Measurements from ENCODE around the gene MTR.

MTR gene

GRCh38 chr1:236861560-236862218, 66.6 kb downstream of the MTR start:
- TF ChIP-seq TAF1 (IDR thresholded peaks at IDR 0.05; ENCODE audit: borderline replicate concordance, insufficient read depth, low read length) (no peak), POLR2AphosphoS5 (IDR thresholded peaks at IDR 0.05; ENCODE audit: low read depth, low read length) (no peak), SIN3A (IDR thresholded peaks at IDR 0.05; ENCODE audit: borderline replicate concordance, insufficient read depth, low read length) (no peak), FOXP2 (optimal IDR thresholded peaks at IDR 0.05; ENCODE audit: borderline replicate concordance, extremely low read depth, extremely low read length, insufficient read depth) (no peak)
- TF ChIP-seq, protein P1, sequence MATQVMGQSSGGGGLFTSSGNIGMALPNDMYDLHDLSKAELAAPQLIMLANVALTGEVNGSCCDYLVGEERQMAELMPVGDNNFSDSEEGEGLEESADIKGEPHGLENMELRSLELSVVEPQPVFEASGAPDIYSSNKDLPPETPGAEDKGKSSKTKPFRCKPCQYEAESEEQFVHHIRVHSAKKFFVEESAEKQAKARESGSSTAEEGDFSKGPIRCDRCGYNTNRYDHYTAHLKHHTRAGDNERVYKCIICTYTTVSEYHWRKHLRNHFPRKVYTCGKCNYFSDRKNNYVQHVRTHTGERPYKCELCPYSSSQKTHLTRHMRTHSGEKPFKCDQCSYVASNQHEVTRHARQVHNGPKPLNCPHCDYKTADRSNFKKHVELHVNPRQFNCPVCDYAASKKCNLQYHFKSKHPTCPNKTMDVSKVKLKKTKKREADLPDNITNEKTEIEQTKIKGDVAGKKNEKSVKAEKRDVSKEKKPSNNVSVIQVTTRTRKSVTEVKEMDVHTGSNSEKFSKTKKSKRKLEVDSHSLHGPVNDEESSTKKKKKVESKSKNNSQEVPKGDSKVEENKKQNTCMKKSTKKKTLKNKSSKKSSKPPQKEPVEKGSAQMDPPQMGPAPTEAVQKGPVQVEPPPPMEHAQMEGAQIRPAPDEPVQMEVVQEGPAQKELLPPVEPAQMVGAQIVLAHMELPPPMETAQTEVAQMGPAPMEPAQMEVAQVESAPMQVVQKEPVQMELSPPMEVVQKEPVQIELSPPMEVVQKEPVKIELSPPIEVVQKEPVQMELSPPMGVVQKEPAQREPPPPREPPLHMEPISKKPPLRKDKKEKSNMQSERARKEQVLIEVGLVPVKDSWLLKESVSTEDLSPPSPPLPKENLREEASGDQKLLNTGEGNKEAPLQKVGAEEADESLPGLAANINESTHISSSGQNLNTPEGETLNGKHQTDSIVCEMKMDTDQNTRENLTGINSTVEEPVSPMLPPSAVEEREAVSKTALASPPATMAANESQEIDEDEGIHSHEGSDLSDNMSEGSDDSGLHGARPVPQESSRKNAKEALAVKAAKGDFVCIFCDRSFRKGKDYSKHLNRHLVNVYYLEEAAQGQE (IDR thresholded peaks at IDR 0.05; ENCODE audit: insufficient read depth in 1 of 2, low read depth in 2 of 2, low read length in 2 of 2) = no peak

DNA sequence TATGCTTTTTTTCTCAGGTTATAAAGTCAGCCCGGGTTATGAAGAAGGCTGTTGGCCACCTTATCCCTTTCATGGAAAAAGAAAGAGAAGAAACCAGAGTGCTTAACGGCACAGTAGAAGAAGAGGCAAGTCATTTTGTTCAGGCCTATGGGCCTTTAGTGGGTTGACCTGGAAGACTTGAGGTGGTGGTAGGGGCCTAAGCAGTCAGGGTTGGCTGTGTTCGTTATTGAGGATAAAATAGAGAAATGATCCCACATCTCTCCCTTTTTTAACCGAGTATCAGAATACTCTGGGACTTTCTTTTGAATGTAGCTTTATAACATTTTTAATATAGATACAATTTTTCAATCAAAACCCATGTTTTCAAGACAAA, 67.1 kb downstream of the MTR start:
- TF ChIP-seq POLR2AphosphoS5 (IDR thresholded peaks at IDR 0.05; ENCODE audit: low read depth, low read length) (no peak), SIN3A (IDR thresholded peaks at IDR 0.05; ENCODE audit: borderline replicate concordance, insufficient read depth, low read length) (no peak), FOXP2 (optimal IDR thresholded peaks at IDR 0.05; ENCODE audit: borderline replicate concordance, extremely low read depth, extremely low read length, insufficient read depth) (no peak), TAF1 (IDR thresholded peaks at IDR 0.05; ENCODE audit: borderline replicate concordance, insufficient read depth, low read length) (no peak)
- TF ChIP-seq, protein P1 (IDR thresholded peaks at IDR 0.05; ENCODE audit: insufficient read depth in 1 of 2, low read depth in 2 of 2, low read length in 2 of 2) = no peak

DNA sequence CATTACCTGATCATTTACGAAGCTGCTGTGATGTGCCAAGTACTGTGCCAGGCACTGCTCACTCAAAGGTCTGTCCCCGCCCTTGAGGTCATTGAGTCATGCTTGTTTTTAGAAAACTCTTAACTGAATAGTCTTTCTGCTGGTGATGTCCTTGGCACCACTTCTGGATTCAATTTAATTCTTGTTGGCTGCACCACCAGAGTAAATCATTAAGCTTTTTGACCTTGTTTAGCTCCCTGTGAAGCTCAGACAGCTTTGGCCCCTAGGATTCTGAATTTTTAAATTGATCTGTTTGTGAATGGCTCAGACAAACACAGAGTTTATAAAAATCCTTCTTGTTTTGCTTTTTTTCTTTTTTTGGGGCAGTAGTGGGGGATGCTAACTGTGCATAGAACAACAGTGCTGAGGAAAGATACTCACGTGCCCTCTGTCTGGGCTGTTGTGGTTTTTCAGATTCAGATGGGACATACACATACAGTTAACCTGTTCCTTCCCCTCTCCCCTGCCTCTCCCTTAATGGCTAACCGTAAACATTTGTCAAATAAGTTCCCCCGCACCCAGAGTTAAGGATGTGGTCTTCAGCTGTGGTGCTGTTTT, 67.6 kb downstream of the MTR start:
- no peak for TF ChIP-seq FOXP2 (optimal IDR thresholded peaks at IDR 0.05; ENCODE audit: borderline replicate concordance, extremely low read depth, extremely low read length, insufficient read depth)
- no peak for TF ChIP-seq SIN3A (IDR thresholded peaks at IDR 0.05; ENCODE audit: borderline replicate concordance, insufficient read depth, low read length)
- TF ChIP-seq POLR2AphosphoS5 (IDR thresholded peaks at IDR 0.05; ENCODE audit: low read depth, low read length) = no peak
- no peak for TF ChIP-seq TAF1 (IDR thresholded peaks at IDR 0.05; ENCODE audit: borderline replicate concordance, insufficient read depth, low read length)
- TF ChIP-seq, protein P1 (IDR thresholded peaks at IDR 0.05; ENCODE audit: insufficient read depth in 1 of 2, low read depth in 2 of 2, low read length in 2 of 2) = no peak

DNA sequence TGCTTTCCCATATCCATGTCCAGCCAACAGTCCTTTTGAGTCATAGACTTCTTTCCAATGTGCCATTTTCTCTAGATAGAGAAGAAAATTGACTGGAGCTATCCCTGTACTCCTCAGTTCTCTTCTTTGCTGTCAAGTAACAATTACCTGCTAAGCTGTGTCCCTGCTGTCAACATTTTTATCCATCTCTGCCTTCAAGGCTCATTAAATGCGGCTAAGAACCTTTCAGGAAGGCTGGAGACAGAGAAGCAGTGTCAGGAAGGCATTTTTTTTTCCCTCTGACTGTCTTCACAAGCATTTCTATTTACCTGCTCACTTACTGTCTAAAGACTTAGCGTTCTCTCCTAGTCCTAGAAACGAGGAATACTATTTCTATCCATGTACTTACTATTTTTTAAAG, 69.1 kb downstream of the MTR start:
- TF ChIP-seq FOXP2 (optimal IDR thresholded peaks at IDR 0.05; ENCODE audit: borderline replicate concordance, extremely low read depth, extremely low read length, insufficient read depth) (no peak), TAF1 (IDR thresholded peaks at IDR 0.05; ENCODE audit: borderline replicate concordance, insufficient read depth, low read length) (no peak), SIN3A (IDR thresholded peaks at IDR 0.05; ENCODE audit: borderline replicate concordance, insufficient read depth, low read length) (no peak), POLR2AphosphoS5 (IDR thresholded peaks at IDR 0.05; ENCODE audit: low read depth, low read length) (no peak)
- TF ChIP-seq, protein P1 (IDR thresholded peaks at IDR 0.05; ENCODE audit: insufficient read depth in 1 of 2, low read depth in 2 of 2, low read length in 2 of 2) = no peak

Measured in PFSK-1 (cell line).